ENCODE measurements around the gene SH3BGRL2. TPM values are rescaled to one million over a fixed set of nuclear protein-coding genes. Genes with fewer than 3 reads are reported as not detected.

Gene SH3BGRL2
- total RNA-seq, 1 experiment from 2014 or later, result 13.5 TPM

DNA sequence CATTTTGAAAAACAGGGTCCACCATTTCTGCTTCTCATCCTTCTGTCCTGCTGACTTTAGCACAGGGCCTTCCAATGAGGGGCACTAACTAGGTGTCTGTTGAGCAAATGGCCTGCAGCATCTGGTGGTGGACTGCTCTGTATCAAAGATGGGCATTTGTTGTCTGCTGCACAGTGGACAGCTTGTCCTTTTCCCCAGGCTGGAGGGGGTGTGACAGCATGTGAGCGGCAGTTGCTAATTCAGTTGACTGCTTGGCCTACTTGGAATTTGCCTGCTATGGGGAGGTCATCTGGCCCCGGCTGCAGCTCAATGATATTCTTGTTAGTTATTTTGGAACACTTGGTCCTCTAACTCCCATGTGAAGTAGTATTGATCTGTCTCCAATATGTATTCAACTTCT lies 93.7 kb downstream of the SH3BGRL2 start:
- ChIA-PET POLR2A (ENCODE audit: low non-redundant PET) (no interaction called here), CTCF (no interaction called here)
- no peak for DNase-seq (ENCODE audit: low spot score)
- TF ChIP-seq EZH2 (IDR thresholded peaks at IDR 0.05; ENCODE audit: borderline replicate concordance, low read depth, low read length, poor library complexity, severe bottlenecking), result no peak
- TF ChIP-seq, protein P1, sequence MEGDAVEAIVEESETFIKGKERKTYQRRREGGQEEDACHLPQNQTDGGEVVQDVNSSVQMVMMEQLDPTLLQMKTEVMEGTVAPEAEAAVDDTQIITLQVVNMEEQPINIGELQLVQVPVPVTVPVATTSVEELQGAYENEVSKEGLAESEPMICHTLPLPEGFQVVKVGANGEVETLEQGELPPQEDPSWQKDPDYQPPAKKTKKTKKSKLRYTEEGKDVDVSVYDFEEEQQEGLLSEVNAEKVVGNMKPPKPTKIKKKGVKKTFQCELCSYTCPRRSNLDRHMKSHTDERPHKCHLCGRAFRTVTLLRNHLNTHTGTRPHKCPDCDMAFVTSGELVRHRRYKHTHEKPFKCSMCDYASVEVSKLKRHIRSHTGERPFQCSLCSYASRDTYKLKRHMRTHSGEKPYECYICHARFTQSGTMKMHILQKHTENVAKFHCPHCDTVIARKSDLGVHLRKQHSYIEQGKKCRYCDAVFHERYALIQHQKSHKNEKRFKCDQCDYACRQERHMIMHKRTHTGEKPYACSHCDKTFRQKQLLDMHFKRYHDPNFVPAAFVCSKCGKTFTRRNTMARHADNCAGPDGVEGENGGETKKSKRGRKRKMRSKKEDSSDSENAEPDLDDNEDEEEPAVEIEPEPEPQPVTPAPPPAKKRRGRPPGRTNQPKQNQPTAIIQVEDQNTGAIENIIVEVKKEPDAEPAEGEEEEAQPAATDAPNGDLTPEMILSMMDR (conservative IDR thresholded peaks at IDR 0.05; ENCODE audit: low read depth, low read length), result no peak
- no peak overlapping the region for H3K4me3 ChIP-seq (ENCODE audit: low read depth, low read length, poor library complexity, severe bottlenecking)
- no peak overlapping the region for H3K27ac ChIP-seq (ENCODE audit: low read depth, low read length, poor library complexity, severe bottlenecking)
- no peaks in the 10 kb centered on the region for H3K4me1 ChIP-seq (ENCODE audit: insufficient read depth, low read length, poor library complexity, severe bottlenecking)
- intact Hi-C loops (cut with micrococcal nuclease; ENCODE audit: unreplicated experiment), result no loop called here
- BruUV-seq (replicated peaks), result no TSS peak
- no peaks in the 10 kb centered on the region for H3K36me3 ChIP-seq (ENCODE audit: insufficient read depth, low read length, poor library complexity, severe bottlenecking)
- H3K27me3 ChIP-seq (replicated peaks; ENCODE audit: insufficient read depth, low read depth, low read length, poor library complexity), result no peaks in the 10 kb centered on the region
- no peaks in the 10 kb centered on the region for H3K9me3 ChIP-seq (ENCODE audit: low read depth, low read length, poor library complexity, severe bottlenecking)

DNA sequence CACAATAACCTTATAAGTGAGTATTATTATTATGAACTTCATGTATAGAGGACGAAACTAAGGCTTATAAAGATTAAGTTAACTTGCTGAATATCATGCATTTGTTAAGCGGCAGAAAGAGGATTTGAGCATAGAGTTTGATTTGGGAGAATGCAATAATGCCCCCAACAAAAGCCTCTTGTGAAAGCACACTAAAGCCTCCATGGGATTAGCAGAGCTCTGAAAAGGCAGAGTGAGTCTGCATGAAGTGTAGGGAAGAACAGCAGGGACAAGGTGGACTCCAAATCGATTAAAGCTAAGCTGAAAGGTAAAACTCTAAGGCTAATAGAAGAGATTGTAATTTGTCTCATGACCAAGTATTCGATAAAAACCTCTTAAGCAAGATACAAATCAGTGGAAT lies 100.3 kb downstream of the SH3BGRL2 start:
- no peaks in the 10 kb centered on the region for H3K36me3 ChIP-seq (ENCODE audit: insufficient read depth, low read length, poor library complexity, severe bottlenecking)
- ChIA-PET CTCF (no interaction called here), POLR2A (ENCODE audit: low non-redundant PET) (no interaction called here)
- no peaks in the 10 kb centered on the region for H3K9me3 ChIP-seq (ENCODE audit: low read depth, low read length, poor library complexity, severe bottlenecking)
- no peak overlapping the region for H3K27ac ChIP-seq (ENCODE audit: low read depth, low read length, poor library complexity, severe bottlenecking)
- H3K27me3 ChIP-seq (replicated peaks; ENCODE audit: insufficient read depth, low read depth, low read length, poor library complexity), result no peaks in the 10 kb centered on the region
- no peak for DNase-seq (ENCODE audit: low spot score)
- no peak overlapping the region for H3K4me3 ChIP-seq (ENCODE audit: low read depth, low read length, poor library complexity, severe bottlenecking)
- no TSS peak for BruUV-seq (replicated peaks)
- H3K4me1 ChIP-seq (ENCODE audit: insufficient read depth, low read length, poor library complexity, severe bottlenecking), result no peaks in the 10 kb centered on the region
- intact Hi-C loops (cut with micrococcal nuclease; ENCODE audit: unreplicated experiment), result no loop called here
- TF ChIP-seq EZH2 (IDR thresholded peaks at IDR 0.05; ENCODE audit: borderline replicate concordance, low read depth, low read length, poor library complexity, severe bottlenecking), result no peak
- TF ChIP-seq, protein P1 (conservative IDR thresholded peaks at IDR 0.05; ENCODE audit: low read depth, low read length), result no peak

DNA sequence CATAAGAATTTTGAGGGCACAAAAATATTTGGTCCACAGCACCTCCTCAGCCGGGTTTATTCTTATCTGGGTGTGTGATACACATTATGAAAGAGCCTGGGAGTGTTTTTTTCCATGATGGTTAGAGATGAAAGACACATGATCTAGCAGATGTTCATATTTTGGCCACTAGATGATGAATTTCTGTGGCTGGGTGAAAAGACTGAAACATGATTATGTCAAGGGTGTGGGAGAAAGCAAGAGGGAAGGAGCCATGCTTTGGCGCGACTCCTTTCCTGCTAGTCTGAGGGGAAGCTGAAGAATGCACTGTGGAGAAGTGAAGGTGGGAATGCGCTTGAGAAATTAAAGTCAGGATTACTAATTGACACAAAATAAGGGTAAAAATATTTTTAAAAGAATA lies 102.3 kb downstream of the SH3BGRL2 start:
- Histone ChIP-seq H3K9me3 (ENCODE audit: low read depth, low read length, poor library complexity, severe bottlenecking) (no peaks in the 10 kb centered on the region), H3K4me1 (ENCODE audit: insufficient read depth, low read length, poor library complexity, severe bottlenecking) (no peaks in the 10 kb centered on the region), H3K27me3 (replicated peaks; ENCODE audit: insufficient read depth, low read depth, low read length, poor library complexity) (no peaks in the 10 kb centered on the region), H3K27ac (ENCODE audit: low read depth, low read length, poor library complexity, severe bottlenecking) (no peak overlapping the region), H3K4me3 (ENCODE audit: low read depth, low read length, poor library complexity, severe bottlenecking) (no peak overlapping the region), H3K36me3 (ENCODE audit: insufficient read depth, low read length, poor library complexity, severe bottlenecking) (no peaks in the 10 kb centered on the region)
- DNase-seq (ENCODE audit: low spot score), result no peak
- CTCF ChIA-PET, result no interaction called here
- POLR2A ChIA-PET (ENCODE audit: low non-redundant PET), result no interaction called here
- no TSS peak for BruUV-seq (replicated peaks)
- intact Hi-C loops (cut with micrococcal nuclease; ENCODE audit: unreplicated experiment), result no loop called here
- TF ChIP-seq, protein P1 (conservative IDR thresholded peaks at IDR 0.05; ENCODE audit: low read depth, low read length), result no peak
- TF ChIP-seq EZH2 (IDR thresholded peaks at IDR 0.05; ENCODE audit: borderline replicate concordance, low read depth, low read length, poor library complexity, severe bottlenecking), result no peak
